GM10266 (cell line): ENCODE results near the gene EMILIN1.

ENCODE experiments used
- DNase-seq: peaks from one replicate; pipeline ENCODE4 v3.0.0; 2012; ENCODE audit errors: extremely low spot score
- CTCF ChIP-seq: IDR thresholded peaks from 2 replicates; pipeline ENCODE4 v1.5.1; 2012; ENCODE audit warnings: mild to moderate bottlenecking, low read depth; ENCODE audit not compliant: control insufficient read depth, insufficient read depth; ENCODE audit errors: missing control alignments

The EMILIN1 gene

GRCh38 chr2:27130396-27130795 lies 52.0 kb downstream of the EMILIN1 start:
- TF ChIP-seq CTCF = no peak
- no peak for DNase-seq

- no peak for TF ChIP-seq CTCF
- no peak for DNase-seq
Measured at GRCh38 chr2:27131429-27131828, 53.0 kb downstream of the EMILIN1 start.

- peak; percentile 15 for TF ChIP-seq CTCF
- DNase-seq = peak; percentile 56
Measured at GRCh38 chr2:27133195-27133875, 54.9 kb downstream of the EMILIN1 start.

GRCh38 chr2:27133905-27134780 lies 55.7 kb downstream of the EMILIN1 start, which contains the start of gene PREB:
PREB (minus strand) TSS chr2:27134636; CDS start chr2:27134421, 215 bp downstream.
- TF ChIP-seq CTCF = peak; percentile 44
- DNase-seq = peak; percentile 99

GRCh38 chr2:27134781-27135477 lies 56.5 kb downstream of the EMILIN1 start:
- no peak for DNase-seq
- no peak for TF ChIP-seq CTCF

- no peak for DNase-seq
- TF ChIP-seq CTCF = no peak
Measured at GRCh38 chr2:27135478-27135955, 57.1 kb downstream of the EMILIN1 start.
